ENCODE measurements around the gene SLC25A45. TPM values are rescaled to one million over a fixed set of nuclear protein-coding genes. Genes with fewer than 3 reads are reported as not detected.

Gene SLC25A45
- 2.1 and 2.2 TPM in 2 replicates for total RNA-seq

GRCh38 chr11:65382033-65382803, at the start of gene SLC25A45:
SLC25A45 (minus strand) TSS chr11:65382646; CDS start chr11:65381951, 695 bp downstream.

DNA sequence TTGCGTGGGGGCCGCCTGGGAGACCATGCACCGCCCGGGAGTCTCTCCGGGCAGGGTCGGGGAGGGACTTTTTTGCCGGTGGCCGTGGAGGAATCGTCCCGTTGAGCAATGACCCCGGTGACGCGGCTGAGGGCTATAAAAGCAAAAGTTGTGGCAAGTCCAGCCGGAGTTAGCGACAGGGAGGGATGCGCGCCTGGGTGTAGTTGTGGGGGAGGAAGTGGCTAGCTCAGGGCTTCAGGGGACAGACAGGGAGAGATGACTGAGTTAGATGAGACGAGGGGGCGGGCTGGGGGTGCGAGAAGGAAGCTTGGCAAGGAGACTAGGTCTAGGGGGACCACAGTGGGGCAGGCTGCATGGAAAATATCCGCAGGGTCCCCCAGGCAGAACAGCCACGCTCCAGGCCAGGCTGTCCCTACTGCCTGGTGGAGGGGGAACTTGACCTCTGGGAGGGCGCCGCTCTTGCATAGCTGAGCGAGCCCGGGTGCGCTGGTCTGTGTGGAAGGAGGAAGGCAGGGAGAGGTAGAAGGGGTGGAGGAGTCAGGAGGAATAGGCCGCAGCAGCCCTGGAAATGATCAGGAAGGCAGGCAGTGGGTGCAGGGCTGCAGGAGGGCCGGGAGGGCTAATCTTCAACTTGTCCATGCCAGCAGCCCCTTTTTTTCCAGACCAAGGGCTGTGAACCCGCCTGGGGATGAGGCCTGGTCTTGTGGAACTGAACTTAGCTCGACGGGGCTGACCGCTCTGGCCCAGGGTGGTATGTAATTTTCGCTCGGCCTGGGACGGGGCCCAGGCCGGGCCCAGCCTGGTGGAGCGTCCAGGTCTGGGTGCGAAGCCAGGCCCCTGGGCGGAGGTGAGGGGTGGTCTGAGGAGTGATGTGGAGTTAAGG, 40.4 kb upstream of the SLC25A45 start, which contains the start of gene NEAT1:
NEAT1 (plus strand) TSS at position 166 of the 883 bp plus-strand sequence.

DNA sequence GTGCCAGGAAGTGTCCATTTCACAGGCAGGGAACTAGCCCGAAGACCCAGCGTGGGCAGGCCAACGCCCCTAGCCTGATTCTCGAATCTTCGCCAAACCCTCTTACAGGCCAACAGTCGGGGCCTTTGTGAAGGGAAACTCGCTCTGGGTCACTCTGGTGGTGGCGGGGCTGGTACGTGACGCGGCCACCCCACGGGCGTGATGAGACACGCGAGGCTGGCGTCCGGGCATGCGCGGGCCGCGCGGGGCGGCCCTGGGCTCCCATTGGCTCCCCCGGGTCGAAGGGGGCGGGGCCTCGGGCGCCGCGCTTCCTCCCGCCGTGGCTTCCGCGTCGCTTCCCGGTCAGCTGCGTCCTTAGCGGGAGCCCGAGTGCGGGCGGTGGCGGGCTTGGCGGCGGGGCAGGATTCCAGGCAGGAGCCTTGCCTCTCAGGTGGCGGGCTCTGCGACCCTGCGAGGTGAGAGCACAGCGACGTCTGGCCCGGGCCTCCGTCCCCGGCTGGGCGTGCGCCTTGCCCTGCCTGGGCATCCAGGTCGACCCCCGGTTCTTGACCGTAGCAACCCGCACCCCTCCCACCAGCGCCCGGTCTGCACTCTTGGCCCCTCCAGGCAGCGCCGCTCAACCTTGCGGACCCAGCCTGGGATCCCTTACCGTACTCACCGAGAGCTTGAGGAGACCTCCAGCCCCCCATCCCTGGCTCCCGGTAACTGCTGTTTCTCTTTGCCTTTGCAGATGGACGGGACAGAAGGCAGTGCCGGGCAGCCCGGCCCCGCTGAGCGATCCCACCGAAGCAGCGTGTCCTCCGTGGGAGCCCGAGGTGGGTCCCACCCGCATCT, 4.1 kb upstream of the SLC25A45 start, which contains the start of gene FRMD8:
FRMD8 (plus strand) TSS at position 331 of the 834 bp plus-strand sequence; CDS start at position 731, 400 bp downstream.

GRCh38 chr11:65354265-65355012, 28.0 kb downstream of the SLC25A45 start, which contains the start of gene TIGD3:
TIGD3 (plus strand) TSS chr11:65354751; CDS start chr11:65355809, 1,058 bp downstream.

Other genes with a start within 250 kb of the SLC25A45 start
- 16.8 and 20.1 TPM in 2 replicates for gene SYVN1, start 248.1 kb downstream of the SLC25A45 start, total RNA-seq
- gene SPDYC, start 212.4 kb downstream of the SLC25A45 start, total RNA-seq = not detected in 2 replicates
- 88.9 and 117 TPM in 2 replicates for gene CAPN1, start 200.7 kb downstream of the SLC25A45 start, total RNA-seq
- gene POLA2, start 120.7 kb downstream of the SLC25A45 start, total RNA-seq = 3.9 and 7.0 TPM in 2 replicates
- 7.3 and 12.8 TPM in 2 replicates for gene CDC42EP2, start 67.8 kb downstream of the SLC25A45 start, total RNA-seq
- gene DPF2, start 48.8 kb downstream of the SLC25A45 start, total RNA-seq = 25.8 and 33.8 TPM in 2 replicates
- gene TIGD3, start 27.9 kb downstream of the SLC25A45 start, total RNA-seq = 0.13 TPM in 1 of 2 replicates, not detected in the other
- 33.5 and 44.3 TPM in 2 replicates for gene FRMD8, start 4.0 kb upstream of the SLC25A45 start, total RNA-seq
- 182 and 369 TPM in 2 replicates for gene NEAT1, start 40.2 kb upstream of the SLC25A45 start, total RNA-seq
- gene MALAT1, start 116.4 kb upstream of the SLC25A45 start, total RNA-seq = 9,504 and 16,975 TPM in 2 replicates
- 81.8 and 103 TPM in 2 replicates for gene SCYL1, start 142.4 kb upstream of the SLC25A45 start, total RNA-seq
- gene LTBP3, start 175.7 kb upstream of the SLC25A45 start, total RNA-seq = 59.5 and 86.0 TPM in 2 replicates
- gene ZNRD2, start 187.8 kb upstream of the SLC25A45 start, total RNA-seq = 28.5 and 40.3 TPM in 2 replicates
- gene FAM89B, start 189.9 kb upstream of the SLC25A45 start, total RNA-seq = 19.4 and 22.1 TPM in 2 replicates
- gene EHBP1L1, start 193.4 kb upstream of the SLC25A45 start, total RNA-seq = 116 and 131 TPM in 2 replicates
- 0.06 and 0.13 TPM in 2 replicates for gene KCNK7, start 213.2 kb upstream of the SLC25A45 start, total RNA-seq
- gene MAP3K11, start 231.6 kb upstream of the SLC25A45 start, total RNA-seq = 23.8 and 23.9 TPM in 2 replicates
- 12.7 and 14.7 TPM in 2 replicates for gene PCNX3, start 233.1 kb upstream of the SLC25A45 start, total RNA-seq